GM12864 (cell line): ENCODE results near the gene PIK3C2G.

Source experiments
- DNase-seq: peaks from one replicate; pipeline ENCODE4 v3.0.0-alpha.2; 2011; ENCODE audit warnings: low read depth
- H3K4me3 ChIP-seq: 2 replicates; pipeline ENCODE4 v1.5.1; 2011; ENCODE audit warnings: mild to moderate bottlenecking, low read depth, low read length, control low read depth
- TF ChIP-seq, protein P1 (sequence below): IDR thresholded peaks from 2 replicates; pipeline ENCODE4 v1.5.1; 2011; ENCODE audit warnings: low read depth, mild to moderate bottlenecking, moderate library complexity, low read length, control low read depth, inconsistent platforms; ENCODE audit errors: missing control alignments

The PIK3C2G gene

DNA sequence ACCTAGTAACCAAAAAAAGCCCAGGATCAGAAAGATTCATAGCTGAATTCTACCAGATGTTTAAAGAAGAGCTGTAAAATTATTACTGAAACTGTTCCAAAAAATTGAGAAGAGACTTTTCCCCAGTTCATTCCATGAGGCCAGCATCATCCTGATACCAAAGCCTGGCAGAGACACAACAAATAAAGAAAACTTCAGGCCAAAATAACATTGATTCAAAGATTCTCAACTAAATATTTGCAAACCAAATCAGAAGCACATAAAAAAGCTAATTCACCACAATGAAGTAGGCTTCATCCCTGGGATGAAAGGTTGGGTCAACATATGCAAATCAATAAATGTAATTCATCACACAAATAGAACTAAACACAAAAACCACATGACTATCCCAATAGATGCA is 325.3 kb downstream of the PIK3C2G start:
- no peak overlapping the region for H3K4me3 ChIP-seq
- TF ChIP-seq, protein P1, sequence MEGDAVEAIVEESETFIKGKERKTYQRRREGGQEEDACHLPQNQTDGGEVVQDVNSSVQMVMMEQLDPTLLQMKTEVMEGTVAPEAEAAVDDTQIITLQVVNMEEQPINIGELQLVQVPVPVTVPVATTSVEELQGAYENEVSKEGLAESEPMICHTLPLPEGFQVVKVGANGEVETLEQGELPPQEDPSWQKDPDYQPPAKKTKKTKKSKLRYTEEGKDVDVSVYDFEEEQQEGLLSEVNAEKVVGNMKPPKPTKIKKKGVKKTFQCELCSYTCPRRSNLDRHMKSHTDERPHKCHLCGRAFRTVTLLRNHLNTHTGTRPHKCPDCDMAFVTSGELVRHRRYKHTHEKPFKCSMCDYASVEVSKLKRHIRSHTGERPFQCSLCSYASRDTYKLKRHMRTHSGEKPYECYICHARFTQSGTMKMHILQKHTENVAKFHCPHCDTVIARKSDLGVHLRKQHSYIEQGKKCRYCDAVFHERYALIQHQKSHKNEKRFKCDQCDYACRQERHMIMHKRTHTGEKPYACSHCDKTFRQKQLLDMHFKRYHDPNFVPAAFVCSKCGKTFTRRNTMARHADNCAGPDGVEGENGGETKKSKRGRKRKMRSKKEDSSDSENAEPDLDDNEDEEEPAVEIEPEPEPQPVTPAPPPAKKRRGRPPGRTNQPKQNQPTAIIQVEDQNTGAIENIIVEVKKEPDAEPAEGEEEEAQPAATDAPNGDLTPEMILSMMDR, result no peak
- no peak for DNase-seq

DNA sequence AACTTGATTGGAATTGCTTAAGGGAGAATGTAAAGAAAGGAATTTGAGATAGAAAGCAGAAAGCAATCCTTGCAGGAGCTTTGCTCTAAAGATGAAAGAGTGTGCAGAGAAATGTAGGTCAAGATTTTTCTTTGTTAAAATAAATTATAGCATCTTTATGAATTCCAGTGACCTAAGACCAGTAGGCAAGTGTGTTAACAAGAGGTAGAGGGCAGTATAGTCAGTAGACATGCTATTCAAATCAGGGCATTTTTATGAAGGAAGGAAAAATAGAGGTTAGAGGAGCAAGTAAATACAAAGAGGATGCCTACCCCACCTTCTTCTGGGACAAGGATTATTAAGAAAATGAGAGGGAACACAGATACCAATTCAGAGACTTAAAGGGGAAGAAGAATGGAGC is 328.0 kb downstream of the PIK3C2G start:
- TF ChIP-seq, protein P1, result no peak
- no peak overlapping the region for H3K4me3 ChIP-seq
- DNase-seq, result no peak

DNA sequence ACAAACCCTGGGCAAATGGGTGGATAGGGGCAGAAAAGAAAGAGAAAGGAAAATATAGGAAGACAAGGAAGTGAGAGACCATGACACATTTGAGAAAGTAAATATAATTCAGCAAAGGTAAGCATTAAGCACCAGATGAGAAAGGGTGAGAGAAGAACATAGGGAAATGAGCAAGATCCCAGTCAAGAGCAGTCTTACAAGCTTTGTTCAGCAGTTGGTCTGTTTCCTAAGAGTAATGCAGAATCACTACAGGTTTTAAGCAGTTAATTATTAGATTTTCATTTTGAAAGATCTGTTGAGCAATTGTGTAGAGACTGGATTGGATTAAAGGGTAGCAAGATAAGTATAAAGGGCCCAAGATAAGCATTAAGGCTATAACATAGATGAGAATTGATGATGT is 330.2 kb downstream of the PIK3C2G start:
- TF ChIP-seq, protein P1, result no peak
- H3K4me3 ChIP-seq, result no peak overlapping the region
- DNase-seq, result no peak

DNA sequence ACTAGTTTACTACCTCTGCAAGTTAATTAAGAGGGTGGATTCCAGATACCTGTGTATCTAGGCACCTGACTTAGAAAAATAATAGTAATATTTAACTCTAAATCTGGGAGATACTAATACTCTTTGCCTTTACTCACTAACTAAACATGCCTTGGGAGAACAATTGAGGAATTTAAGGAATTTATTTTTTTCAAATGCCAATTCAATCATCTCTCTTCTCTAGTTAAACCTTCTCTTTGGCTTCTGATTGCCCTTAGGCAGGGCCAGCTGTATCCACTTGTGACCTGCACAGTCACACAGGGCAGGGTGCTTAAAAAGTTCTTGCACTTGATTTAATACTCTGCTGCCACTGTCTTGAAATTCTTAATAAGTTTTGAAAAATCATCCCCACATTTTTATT is 334.1 kb downstream of the PIK3C2G start:
- TF ChIP-seq, protein P1, result no peak
- DNase-seq, result no peak
- no peak overlapping the region for H3K4me3 ChIP-seq

DNA sequence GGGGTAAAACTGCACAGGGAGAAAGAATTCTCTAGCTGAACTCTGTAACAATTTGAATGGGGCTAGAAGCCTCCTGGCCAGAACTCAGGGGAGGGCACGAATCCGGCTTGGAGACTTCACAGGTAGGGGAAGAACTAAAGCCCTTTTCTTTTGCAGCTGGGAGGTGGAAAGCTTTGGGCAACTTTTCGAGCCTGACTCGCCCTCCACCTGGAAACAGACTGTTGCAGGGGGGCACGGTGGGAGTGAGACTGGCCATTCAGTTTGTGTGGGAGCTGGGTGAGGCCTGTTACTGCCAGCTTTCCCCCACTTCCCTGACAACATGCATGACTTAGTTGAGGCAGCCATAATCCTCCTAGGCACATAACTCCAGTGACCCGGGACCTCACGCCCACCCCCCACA is 340.6 kb downstream of the PIK3C2G start:
- no peak overlapping the region for H3K4me3 ChIP-seq
- DNase-seq, result no peak
- TF ChIP-seq, protein P1, result no peak

DNA sequence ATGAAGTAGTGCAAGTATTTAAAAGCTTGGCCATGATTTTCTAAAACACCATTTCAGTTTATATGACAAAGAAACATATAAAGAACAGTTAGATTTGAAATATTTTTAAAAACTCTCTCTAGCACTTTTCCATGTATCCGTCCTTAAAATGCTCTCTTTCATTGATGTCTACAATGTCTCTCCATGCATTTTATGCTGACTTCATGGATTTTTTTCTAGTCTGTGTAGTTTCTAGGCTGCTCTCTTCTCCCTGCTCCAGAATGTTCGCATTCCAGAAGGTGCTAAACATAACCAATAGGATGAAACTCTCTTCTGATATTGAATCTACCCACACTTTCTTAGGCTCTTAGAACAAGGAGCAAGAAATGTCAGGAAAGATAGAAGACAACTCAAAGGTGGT is 351.7 kb downstream of the PIK3C2G start:
- TF ChIP-seq, protein P1, result no peak
- H3K4me3 ChIP-seq, result no peak overlapping the region
- no peak for DNase-seq

DNA sequence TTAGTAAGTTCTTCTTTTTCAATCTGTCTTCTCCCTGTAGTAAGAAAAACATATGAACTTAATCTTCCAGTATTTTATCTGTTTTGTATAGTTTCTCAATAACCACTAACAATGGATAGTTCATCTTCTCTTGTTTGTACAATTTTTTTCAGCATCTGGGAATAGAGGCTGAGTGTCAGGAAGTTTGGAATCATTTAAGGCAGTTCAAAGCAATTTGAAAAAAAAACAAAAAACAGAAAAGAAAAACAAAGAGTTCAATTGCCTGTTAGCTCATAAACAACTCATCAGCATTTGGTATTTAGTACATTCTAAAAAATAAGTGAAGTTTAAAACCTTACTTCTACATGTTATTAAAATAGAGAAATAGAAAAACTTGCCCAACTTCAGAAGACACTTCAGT is 359.7 kb downstream of the PIK3C2G start:
- H3K4me3 ChIP-seq, result no peak overlapping the region
- TF ChIP-seq, protein P1, result no peak
- DNase-seq, result no peak
